Neural crest cell (in vitro differentiated cells): ENCODE data around the gene TSACC. TPM values are rescaled to one million over a fixed set of nuclear protein-coding genes. Genes with fewer than 3 reads are reported as not detected.

Experiments
- DNase-seq: peaks from one replicate; pipeline ENCODE4 v3.0.0; 2021; ENCODE audit warnings: low read depth, mixed read lengths, low spot score
- H3K27ac Mint-ChIP-seq: one replicate; pipeline ENCODE4 v1.8.0; 2021; ENCODE audit warnings: mild to moderate bottlenecking, mixed read lengths; ENCODE audit not compliant: unreplicated experiment
- H3K27me3 Mint-ChIP-seq: 2 replicates; pipeline ENCODE4 v1.8.0; 2021; ENCODE audit warnings: low read depth, mild to moderate bottlenecking, mixed read lengths
- H3K36me3 Mint-ChIP-seq: 2 replicates; pipeline ENCODE4 v1.8.0; 2021; ENCODE audit warnings: low read depth, mild to moderate bottlenecking, mixed read lengths
- H3K4me1 Mint-ChIP-seq: 2 replicates; pipeline ENCODE4 v1.8.0; 2021; ENCODE audit warnings: mixed read lengths
- H3K4me3 Mint-ChIP-seq: one replicate; pipeline ENCODE4 v1.8.0; 2021; ENCODE audit warnings: mild to moderate bottlenecking, mixed read lengths
- H3K9me3 Mint-ChIP-seq: 2 replicates; pipeline ENCODE4 v1.8.0; 2021; ENCODE audit warnings: mixed read lengths
- CTCF ChIP-seq: fragments of 200-600 bp; sonication (generic); conservative IDR thresholded peaks from 2 replicates; pipeline ENCODE4 v1.5.0; 2021; ENCODE audit warnings: antibody characterized with exemption, mild to moderate bottlenecking
- total RNA-seq: library from RNA; stranded (reverse); gene quantifications from 2 replicates; pipeline ENCODE4 v1.2.1, GENCODE V29; 2021

The TSACC gene
- total RNA-seq, 1 donor from 2014 or later, result 1.0 TPM

GRCh38 chr1:156388174-156389137, 50.1 kb downstream of the TSACC start:
- Mint-ChIP-seq H3K27ac (peak overlapping the region; percentile 71), H3K36me3 (no peaks in the 10 kb centered on the region), H3K27me3 (peaks cover 78% of the 10 kb centered on the region), H3K4me3 (peak overlapping the region; percentile 71), H3K4me1 (peaks cover 32% of the 10 kb centered on the region), H3K9me3 (no peaks in the 10 kb centered on the region)
- peak; percentile 73 for DNase-seq
- TF ChIP-seq CTCF, result no peak

- Mint-ChIP-seq H3K36me3 (no peaks in the 10 kb centered on the region), H3K27me3 (peaks cover 82% of the 10 kb centered on the region), H3K4me3 (no peak overlapping the region), H3K27ac (no peak overlapping the region), H3K9me3 (no peaks in the 10 kb centered on the region), H3K4me1 (peaks cover 33% of the 10 kb centered on the region)
- no peak for DNase-seq
- no peak for TF ChIP-seq CTCF
These were observed 51.0 kb downstream of the TSACC start for GRCh38 chr1:156389311-156389710.

- H3K27me3 Mint-ChIP-seq, result peaks cover 76% of the 10 kb centered on the region
- H3K27ac Mint-ChIP-seq, result no peak overlapping the region
- no peaks in the 10 kb centered on the region for H3K9me3 Mint-ChIP-seq
- no peak overlapping the region for H3K4me3 Mint-ChIP-seq
- no peak for TF ChIP-seq CTCF
- H3K36me3 Mint-ChIP-seq, result no peaks in the 10 kb centered on the region
- DNase-seq, result no peak
- H3K4me1 Mint-ChIP-seq, result peaks cover 31% of the 10 kb centered on the region
These were observed 52.4 kb downstream of the TSACC start for GRCh38 chr1:156390469-156391365.

DNA sequence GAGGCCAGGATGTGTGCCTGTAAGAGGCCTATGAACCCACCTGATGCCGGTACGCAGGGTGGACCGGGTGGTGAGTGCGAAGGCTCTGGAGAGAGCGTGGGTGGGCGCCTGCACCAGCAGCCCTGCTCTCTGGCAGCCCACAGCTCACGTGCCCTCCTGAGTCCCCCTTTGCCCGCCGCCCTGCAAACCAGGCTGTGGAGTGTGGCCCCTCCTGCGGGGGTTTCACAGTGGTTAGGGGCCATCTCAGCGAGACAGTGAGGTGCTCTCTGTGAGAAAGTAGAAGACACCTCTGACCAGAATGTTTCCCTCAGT, 53.0 kb downstream of the TSACC start:
- Mint-ChIP-seq H3K36me3 (no peaks in the 10 kb centered on the region), H3K27me3 (peaks cover 72% of the 10 kb centered on the region), H3K4me1 (peaks cover 27% of the 10 kb centered on the region), H3K27ac (no peak overlapping the region), H3K9me3 (no peaks in the 10 kb centered on the region), H3K4me3 (no peak overlapping the region)
- no peak for DNase-seq
- no peak for TF ChIP-seq CTCF

DNA sequence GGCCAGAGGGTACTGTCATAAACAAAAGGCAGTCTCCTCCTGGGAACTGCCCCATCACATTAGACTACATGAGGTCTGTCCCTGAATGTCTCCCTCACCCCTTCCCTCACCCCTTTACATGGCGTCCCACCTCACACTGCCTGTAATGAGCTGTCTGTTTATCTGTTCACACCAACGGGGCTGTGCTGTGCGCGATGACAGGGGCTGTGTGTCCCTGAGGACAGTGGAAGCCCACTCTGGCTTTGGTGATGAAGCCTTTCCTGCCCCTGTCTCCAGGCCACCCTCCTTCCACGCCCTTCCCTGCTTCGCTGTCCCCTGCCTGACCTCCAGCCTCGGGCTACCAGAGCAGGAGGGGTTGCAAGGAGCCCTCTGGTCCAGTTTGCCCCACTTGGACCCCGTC, 53.4 kb downstream of the TSACC start:
- no peak for DNase-seq
- Mint-ChIP-seq H3K4me1 (peaks cover 27% of the 10 kb centered on the region), H3K36me3 (no peaks in the 10 kb centered on the region), H3K9me3 (no peaks in the 10 kb centered on the region), H3K27ac (no peak overlapping the region), H3K27me3 (peaks cover 72% of the 10 kb centered on the region), H3K4me3 (no peak overlapping the region)
- TF ChIP-seq CTCF, result no peak
